Measurements from ENCODE around the gene PTPRM.

PTPRM gene

GRCh38 chr18:8454136-8454535 lies 887.0 kb downstream of the PTPRM start (continued):
- TF ChIP-seq ZBTB6 (tag by site-specific recombination; IDR thresholded peaks at IDR 0.05) (no peak), ZNF660 (tag by site-specific recombination; IDR thresholded peaks at IDR 0.05) (no peak), MZF1 (tag by site-specific recombination; IDR thresholded peaks at IDR 0.05; ENCODE audit: borderline replicate concordance) (no peak), ZNF704 (tag by site-specific recombination; IDR thresholded peaks at IDR 0.05) (no peak)

- POLR2A ChIA-PET: no interaction called here
- CTCF ChIA-PET: interaction anchor here (0.6 to 1.4 kb wide), 3 partner anchors 22 to 533 kb away, joined by 3 to 5 read pairs (median 3); no protein-coding TSS in a partner anchor
- Histone ChIP-seq H3K27ac (ENCODE audit: extremely low read depth, low read depth, low read length) (no peak overlapping the region), H3K4me1 (ENCODE audit: control insufficient read depth, insufficient read depth, low read length) (no peaks in the 10 kb centered on the region), H3K4me3 (ENCODE audit: low read depth, low read length) (no peak overlapping the region), H3K9me3 (ENCODE audit: control insufficient read depth, insufficient read depth, low read depth, low read length) (no peaks in the 10 kb centered on the region), H3K36me3 (ENCODE audit: control insufficient read depth in 2 of 2, insufficient read depth in 1 of 2, low read length in 2 of 2) (no peaks in the 10 kb centered on the region)
- TF ChIP-seq ZNF280D (tag by site-specific recombination; IDR thresholded peaks at IDR 0.05) (no peak), ZNF146 (tag by site-specific recombination; IDR thresholded peaks at IDR 0.05) (no peak), ZNF560 (tag by site-specific recombination; IDR thresholded peaks at IDR 0.05; ENCODE audit: borderline replicate concordance) (no peak), TSHZ1 (tag by site-specific recombination; IDR thresholded peaks at IDR 0.05; ENCODE audit: borderline replicate concordance) (no peak), ZNF18 (tag by site-specific recombination; IDR thresholded peaks at IDR 0.05) (no peak), ZBTB44 (tag by site-specific recombination; IDR thresholded peaks at IDR 0.05) (no peak), ZNF138 (tag by site-specific recombination; IDR thresholded peaks at IDR 0.05; ENCODE audit: borderline replicate concordance) (no peak), TRIM28 (IDR thresholded peaks at IDR 0.05; ENCODE audit: borderline replicate concordance, low read length) (no peak), ZBTB17 (tag by site-specific recombination; IDR thresholded peaks at IDR 0.05) (no peak), ZNF704 (tag by site-specific recombination; IDR thresholded peaks at IDR 0.05) (no peak), ZNF19 (tag by site-specific recombination; IDR thresholded peaks at IDR 0.05; ENCODE audit: low read depth) (no peak), ZNF837 (tag by site-specific recombination; IDR thresholded peaks at IDR 0.05) (no peak), GLI2 (tag by site-specific recombination; IDR thresholded peaks at IDR 0.05; ENCODE audit: borderline replicate concordance, low read depth) (no peak), CTCF (tag by site-specific recombination; IDR thresholded peaks at IDR 0.05) (no peak), KLF16 (tag by site-specific recombination; IDR thresholded peaks at IDR 0.05) (no peak)
These were observed 888.8 kb downstream of the PTPRM start for GRCh38 chr18:8455661-8456614.

Data from HEK293 (cell line).